Liver (tissue), 3 donors: ENCODE results near the gene RSL1D1.

Experiments used
- TAF1 ChIP-seq: conservative IDR thresholded peaks from 2 replicates; pipeline ENCODE4 v1.6.1; 2016; ENCODE audit warnings: antibody characterized with exemption, mild to moderate bottlenecking
- TF ChIP-seq, protein P1 (sequence below): fragments of 150-350 bp; IDR thresholded peaks from 2 replicates; pipeline ENCODE4 v1.5.1; 2017; ENCODE audit warnings: improper control_type of control experiment, low read depth, low read length; ENCODE audit not compliant: missing input control
- donor health status: healthy.
- donor health status: healthy.

DNA sequence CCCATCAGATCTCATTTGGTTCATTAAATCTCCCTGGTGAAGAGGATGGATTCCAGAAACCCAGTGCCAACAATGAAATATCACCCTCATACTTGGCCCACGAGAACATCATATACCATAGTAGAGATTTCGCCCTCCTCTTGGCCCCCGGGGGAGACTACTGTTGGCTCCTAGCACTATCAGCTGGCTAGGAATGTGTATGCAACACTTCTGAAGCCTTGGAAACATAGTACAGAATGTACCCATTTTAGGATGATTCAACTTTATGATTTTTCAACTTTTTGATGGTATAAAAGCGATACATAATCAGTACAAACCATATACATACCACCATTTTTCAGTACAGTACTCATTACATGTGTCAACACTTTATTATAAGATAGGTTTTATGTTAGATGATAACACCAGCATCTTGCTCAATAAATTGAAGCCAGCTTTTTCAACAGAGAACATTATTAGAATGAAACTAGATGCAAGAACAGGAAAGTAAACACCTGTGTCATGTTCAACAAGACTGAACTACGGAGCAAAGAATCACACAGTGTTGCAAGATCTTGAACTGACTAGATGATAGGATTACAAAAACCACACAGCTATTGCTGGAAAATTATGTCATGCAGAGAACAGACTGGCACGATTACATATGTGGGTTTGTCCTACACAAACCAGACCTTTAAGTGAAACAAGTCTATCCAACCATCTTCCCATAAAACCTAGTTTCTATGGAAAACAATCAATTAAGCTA is 17.2 kb downstream of the RSL1D1 start:
- TF ChIP-seq, protein P1, sequence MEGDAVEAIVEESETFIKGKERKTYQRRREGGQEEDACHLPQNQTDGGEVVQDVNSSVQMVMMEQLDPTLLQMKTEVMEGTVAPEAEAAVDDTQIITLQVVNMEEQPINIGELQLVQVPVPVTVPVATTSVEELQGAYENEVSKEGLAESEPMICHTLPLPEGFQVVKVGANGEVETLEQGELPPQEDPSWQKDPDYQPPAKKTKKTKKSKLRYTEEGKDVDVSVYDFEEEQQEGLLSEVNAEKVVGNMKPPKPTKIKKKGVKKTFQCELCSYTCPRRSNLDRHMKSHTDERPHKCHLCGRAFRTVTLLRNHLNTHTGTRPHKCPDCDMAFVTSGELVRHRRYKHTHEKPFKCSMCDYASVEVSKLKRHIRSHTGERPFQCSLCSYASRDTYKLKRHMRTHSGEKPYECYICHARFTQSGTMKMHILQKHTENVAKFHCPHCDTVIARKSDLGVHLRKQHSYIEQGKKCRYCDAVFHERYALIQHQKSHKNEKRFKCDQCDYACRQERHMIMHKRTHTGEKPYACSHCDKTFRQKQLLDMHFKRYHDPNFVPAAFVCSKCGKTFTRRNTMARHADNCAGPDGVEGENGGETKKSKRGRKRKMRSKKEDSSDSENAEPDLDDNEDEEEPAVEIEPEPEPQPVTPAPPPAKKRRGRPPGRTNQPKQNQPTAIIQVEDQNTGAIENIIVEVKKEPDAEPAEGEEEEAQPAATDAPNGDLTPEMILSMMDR = no peak
- no peak for TF ChIP-seq TAF1
